Ishikawa (cell line): ENCODE measurements around the gene DRGX.

Experiments
- CEBPB ChIP-seq: IDR thresholded peaks from 2 replicates; pipeline ENCODE4 v1.6.1; 2012
- CREB1 ChIP-seq: IDR thresholded peaks from 2 replicates; pipeline ENCODE4 v1.6.1; 2012; ENCODE audit warnings: low read depth
- EGR1 ChIP-seq: IDR thresholded peaks from 2 replicates; pipeline ENCODE4 v1.6.1; 2012
- EP300 ChIP-seq: IDR thresholded peaks from 2 replicates; pipeline ENCODE4 v1.6.1; 2012; ENCODE audit warnings: borderline replicate concordance
- FOXM1 ChIP-seq: IDR thresholded peaks from 2 replicates; pipeline ENCODE4 v1.6.1; 2012; ENCODE audit warnings: low read depth, borderline replicate concordance
- NFIC ChIP-seq: IDR thresholded peaks from 2 replicates; pipeline ENCODE4 v1.6.1; 2012
- RAD21 ChIP-seq: IDR thresholded peaks from 2 replicates; pipeline ENCODE4 v1.6.1; 2012; ENCODE audit warnings: low read depth
- TAF1 ChIP-seq: IDR thresholded peaks from 2 replicates; pipeline ENCODE4 v1.6.1; 2012; ENCODE audit warnings: low read depth, mild to moderate bottlenecking
- TCF12 ChIP-seq: IDR thresholded peaks from 2 replicates; pipeline ENCODE4 v1.6.1; 2012; ENCODE audit warnings: low read depth
- TEAD4 ChIP-seq: IDR thresholded peaks from 2 replicates; pipeline ENCODE4 v1.6.1; 2012
- YY1 ChIP-seq: IDR thresholded peaks from 2 replicates; pipeline ENCODE4 v1.6.1; 2012; ENCODE audit warnings: low read depth
- ZBTB7A ChIP-seq: IDR thresholded peaks from 2 replicates; pipeline ENCODE4 v1.6.1; 2012; ENCODE audit warnings: low read depth
- TF ChIP-seq, protein P1 (sequence below): IDR thresholded peaks from 2 replicates; pipeline ENCODE4 v1.6.1; 2012
- TF ChIP-seq, protein P2 (sequence below): IDR thresholded peaks from 2 replicates; pipeline ENCODE4 v1.6.1; 2012; ENCODE audit warnings: low read depth, mild to moderate bottlenecking
- TF ChIP-seq, protein P3 (sequence below): IDR thresholded peaks from 2 replicates; pipeline ENCODE4 v1.6.1; 2012

Gene DRGX

DNA sequence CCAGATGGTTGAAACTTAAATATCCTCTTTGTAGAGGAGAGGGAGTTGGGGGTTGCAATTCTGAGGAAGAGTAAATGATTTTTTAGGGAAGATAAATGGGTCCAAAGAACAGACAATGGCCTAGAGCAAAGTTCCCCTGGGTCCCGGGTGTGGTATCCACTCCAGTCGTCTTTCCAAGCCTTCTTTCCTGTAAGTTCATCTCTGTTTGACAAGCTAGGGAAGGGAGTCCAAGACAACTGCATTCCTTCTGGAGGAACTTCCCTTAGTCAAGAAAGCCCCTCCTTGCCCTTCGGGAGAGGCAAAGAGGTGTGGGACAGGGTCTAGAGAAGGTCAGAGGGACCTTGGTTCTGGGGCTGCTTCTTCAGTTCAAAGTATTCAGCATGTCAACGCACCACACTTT is 63.6 kb downstream of the DRGX start:
- TF ChIP-seq EP300: no peak
- no peak for TF ChIP-seq NFIC
- TF ChIP-seq, protein P1, sequence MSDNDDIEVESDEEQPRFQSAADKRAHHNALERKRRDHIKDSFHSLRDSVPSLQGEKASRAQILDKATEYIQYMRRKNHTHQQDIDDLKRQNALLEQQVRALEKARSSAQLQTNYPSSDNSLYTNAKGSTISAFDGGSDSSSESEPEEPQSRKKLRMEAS: no peak
- no peak for TF ChIP-seq TAF1
- TF ChIP-seq, protein P2, sequence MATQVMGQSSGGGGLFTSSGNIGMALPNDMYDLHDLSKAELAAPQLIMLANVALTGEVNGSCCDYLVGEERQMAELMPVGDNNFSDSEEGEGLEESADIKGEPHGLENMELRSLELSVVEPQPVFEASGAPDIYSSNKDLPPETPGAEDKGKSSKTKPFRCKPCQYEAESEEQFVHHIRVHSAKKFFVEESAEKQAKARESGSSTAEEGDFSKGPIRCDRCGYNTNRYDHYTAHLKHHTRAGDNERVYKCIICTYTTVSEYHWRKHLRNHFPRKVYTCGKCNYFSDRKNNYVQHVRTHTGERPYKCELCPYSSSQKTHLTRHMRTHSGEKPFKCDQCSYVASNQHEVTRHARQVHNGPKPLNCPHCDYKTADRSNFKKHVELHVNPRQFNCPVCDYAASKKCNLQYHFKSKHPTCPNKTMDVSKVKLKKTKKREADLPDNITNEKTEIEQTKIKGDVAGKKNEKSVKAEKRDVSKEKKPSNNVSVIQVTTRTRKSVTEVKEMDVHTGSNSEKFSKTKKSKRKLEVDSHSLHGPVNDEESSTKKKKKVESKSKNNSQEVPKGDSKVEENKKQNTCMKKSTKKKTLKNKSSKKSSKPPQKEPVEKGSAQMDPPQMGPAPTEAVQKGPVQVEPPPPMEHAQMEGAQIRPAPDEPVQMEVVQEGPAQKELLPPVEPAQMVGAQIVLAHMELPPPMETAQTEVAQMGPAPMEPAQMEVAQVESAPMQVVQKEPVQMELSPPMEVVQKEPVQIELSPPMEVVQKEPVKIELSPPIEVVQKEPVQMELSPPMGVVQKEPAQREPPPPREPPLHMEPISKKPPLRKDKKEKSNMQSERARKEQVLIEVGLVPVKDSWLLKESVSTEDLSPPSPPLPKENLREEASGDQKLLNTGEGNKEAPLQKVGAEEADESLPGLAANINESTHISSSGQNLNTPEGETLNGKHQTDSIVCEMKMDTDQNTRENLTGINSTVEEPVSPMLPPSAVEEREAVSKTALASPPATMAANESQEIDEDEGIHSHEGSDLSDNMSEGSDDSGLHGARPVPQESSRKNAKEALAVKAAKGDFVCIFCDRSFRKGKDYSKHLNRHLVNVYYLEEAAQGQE: no peak
- TF ChIP-seq ZBTB7A: no peak
- no peak for TF ChIP-seq CREB1
- no peak for TF ChIP-seq RAD21
- TF ChIP-seq CEBPB: no peak
- TF ChIP-seq YY1: no peak
- no peak for TF ChIP-seq EGR1
- no peak for TF ChIP-seq TEAD4
- TF ChIP-seq, protein P3, sequence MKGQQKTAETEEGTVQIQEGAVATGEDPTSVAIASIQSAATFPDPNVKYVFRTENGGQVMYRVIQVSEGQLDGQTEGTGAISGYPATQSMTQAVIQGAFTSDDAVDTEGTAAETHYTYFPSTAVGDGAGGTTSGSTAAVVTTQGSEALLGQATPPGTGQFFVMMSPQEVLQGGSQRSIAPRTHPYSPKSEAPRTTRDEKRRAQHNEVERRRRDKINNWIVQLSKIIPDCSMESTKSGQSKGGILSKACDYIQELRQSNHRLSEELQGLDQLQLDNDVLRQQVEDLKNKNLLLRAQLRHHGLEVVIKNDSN: no peak
- TF ChIP-seq TCF12: no peak
- TF ChIP-seq FOXM1: no peak

DNA sequence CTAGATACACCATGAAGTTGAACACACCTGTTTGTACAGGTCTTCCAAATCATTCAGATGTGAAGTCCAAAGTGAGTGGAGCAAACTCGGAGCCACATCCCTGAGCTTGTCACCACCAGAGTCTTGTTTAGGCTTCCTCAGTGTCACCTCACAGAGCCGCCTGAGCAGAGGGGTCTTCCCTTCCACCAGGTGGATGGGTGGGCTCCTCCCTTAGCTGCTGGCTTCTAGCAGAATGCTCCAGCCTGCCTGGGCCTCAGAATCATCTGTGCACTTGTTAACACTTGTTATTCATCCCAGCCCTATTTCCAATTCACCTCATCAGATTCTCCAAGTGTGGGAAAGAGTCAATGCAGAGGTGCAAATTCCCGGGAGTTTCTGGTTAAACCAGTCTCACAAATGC is 64.5 kb downstream of the DRGX start:
- TF ChIP-seq TCF12: no peak
- no peak for TF ChIP-seq CREB1
- TF ChIP-seq, protein P3: no peak
- TF ChIP-seq CEBPB: no peak
- TF ChIP-seq EP300: no peak
- no peak for TF ChIP-seq EGR1
- no peak for TF ChIP-seq TAF1
- no peak for TF ChIP-seq YY1
- TF ChIP-seq, protein P1: no peak
- TF ChIP-seq, protein P2: no peak
- no peak for TF ChIP-seq TEAD4
- no peak for TF ChIP-seq FOXM1
- no peak for TF ChIP-seq ZBTB7A
- no peak for TF ChIP-seq RAD21
- no peak for TF ChIP-seq NFIC

DNA sequence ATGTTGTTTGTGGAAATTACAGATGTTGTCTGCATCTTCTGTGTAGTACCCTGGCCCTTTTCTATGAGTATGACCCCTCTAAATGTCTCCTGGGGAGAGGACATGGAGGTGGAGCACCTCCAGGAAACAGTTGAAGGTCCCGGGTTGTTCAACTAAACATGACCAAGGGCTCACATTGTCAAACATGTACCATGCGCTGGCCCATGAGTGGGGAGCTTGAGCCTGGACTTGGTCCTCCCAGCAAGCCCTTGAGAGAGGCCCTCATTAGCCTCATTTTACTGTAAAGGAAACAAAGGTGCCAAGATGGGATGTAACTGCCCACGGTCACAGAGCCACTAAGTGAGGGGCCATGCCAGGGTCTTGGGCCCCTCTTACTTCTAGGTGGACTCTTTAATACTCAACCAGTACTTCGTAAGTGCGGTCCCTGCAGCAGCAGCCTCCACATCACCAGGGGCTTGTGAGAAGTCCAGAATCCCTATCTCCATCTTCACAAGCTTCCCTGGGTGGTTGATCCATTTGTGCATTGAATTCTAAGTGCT is 65.7 kb downstream of the DRGX start:
- TF ChIP-seq TAF1 (no peak), YY1 (no peak)

DNA sequence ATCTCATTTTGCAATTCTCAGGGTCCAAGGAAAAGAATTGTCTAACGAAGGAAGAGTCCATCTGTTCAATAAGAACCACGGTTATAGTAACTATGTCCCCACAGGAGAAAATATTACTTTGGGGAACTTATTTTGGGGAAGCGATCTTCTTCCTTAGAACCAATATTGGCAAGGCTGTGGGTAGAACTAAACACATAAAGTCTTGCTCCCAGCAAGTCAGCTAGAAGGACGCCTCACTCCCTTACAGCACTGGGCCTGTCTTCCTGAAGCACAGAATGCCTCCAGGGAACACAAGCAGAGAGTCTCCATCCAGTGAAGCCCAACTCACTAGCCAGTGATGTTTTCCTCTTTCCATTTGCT is 66.8 kb downstream of the DRGX start:
- TF ChIP-seq CREB1 (no peak), RAD21 (no peak), EP300 (no peak), ZBTB7A (no peak), NFIC (no peak), TAF1 (no peak), EGR1 (no peak), CEBPB (no peak), YY1 (no peak), TEAD4 (no peak), FOXM1 (no peak), TCF12 (no peak)
- TF ChIP-seq, protein P3: no peak
- TF ChIP-seq, protein P1: no peak
- TF ChIP-seq, protein P2: no peak
